HepG2 (cell line): ENCODE results near the gene C14orf93. TPM values are rescaled to one million over a fixed set of nuclear protein-coding genes. Genes with fewer than 3 reads are reported as not detected.
A peak's percentile ranks its signal among the peaks of the same experiment; 100 is the strongest.

ENCODE experiments used
- CENPBD1 ChIP-seq: sonication (generic); formaldehyde crosslinking; IDR thresholded peaks from 2 replicates; pipeline ENCODE4 v1.8.0; 2022; ENCODE audit warnings: missing genetic modification reagents, low read depth, mild to moderate bottlenecking, borderline replicate concordance
- DNMT1 ChIP-seq: sonication (generic); formaldehyde crosslinking; IDR thresholded peaks from 2 replicates; pipeline ENCODE4 v1.5.1; 2020; ENCODE audit warnings: mild to moderate bottlenecking, missing genetic modification reagents
- EZH2 ChIP-seq: conservative IDR thresholded peaks from 2 replicates; pipeline ENCODE4 v1.6.1; 2012; ENCODE audit warnings: mild to moderate bottlenecking, low read depth, low read length, moderate library complexity
- FOSL2 ChIP-seq: sonication (generic); formaldehyde crosslinking; IDR thresholded peaks from 2 replicates; pipeline ENCODE4 v1.4.0; 2020; ENCODE audit warnings: missing genetic modification reagents
- FOXO4 ChIP-seq: sonication (generic); formaldehyde crosslinking; conservative IDR thresholded peaks from 2 replicates; pipeline ENCODE4 v1.8.1; 2023; ENCODE audit warnings: missing genetic modification reagents
- IKZF5 ChIP-seq: IDR thresholded peaks from 2 replicates; pipeline ENCODE4 v1.6.1; 2018; ENCODE audit warnings: missing genetic modification reagents, mild to moderate bottlenecking, missing compliant biosample characterization
- MBNL3 ChIP-seq: fragments of 250-450 bp; sonication (Bioruptor Pico); conservative IDR thresholded peaks from 2 replicates; pipeline ENCODE4 v1.8.0; 2022; ENCODE audit warnings: mild to moderate bottlenecking, inconsistent platforms
- NR1H2 ChIP-seq: sonication (generic); formaldehyde crosslinking; IDR thresholded peaks from 2 replicates; pipeline ENCODE4 v1.8.1; 2022; ENCODE audit warnings: low read depth, missing genetic modification reagents, borderline replicate concordance
- RBAK ChIP-seq: sonication (generic); formaldehyde crosslinking; IDR thresholded peaks from 2 replicates; pipeline ENCODE4 v1.5.1; 2020; ENCODE audit warnings: mild to moderate bottlenecking, missing genetic modification reagents
- SNAPC4 ChIP-seq: sonication (generic); formaldehyde crosslinking; IDR thresholded peaks from 2 replicates; pipeline ENCODE4 v1.4.0; 2020; ENCODE audit warnings: mild to moderate bottlenecking, missing genetic modification reagents
- SRSF9 ChIP-seq: fragments of 200-400 bp; formaldehyde crosslinking; IDR thresholded peaks from 2 replicates; pipeline ENCODE4 v1.6.1; 2018; ENCODE audit warnings: borderline replicate concordance, mild to moderate bottlenecking, low read depth, low read length; ENCODE audit not compliant: insufficient read depth, poor library complexity, severe bottlenecking
- TRIM22 ChIP-seq: fragments of 450-650 bp; IDR thresholded peaks from 2 replicates; pipeline ENCODE4 v1.6.1; 2017
- TSC22D2 ChIP-seq: sonication (generic); formaldehyde crosslinking; IDR thresholded peaks from 2 replicates; pipeline ENCODE4 v1.5.1; 2020; ENCODE audit warnings: missing genetic modification reagents, mild to moderate bottlenecking, borderline replicate concordance
- ZBTB38 ChIP-seq: sonication (generic); formaldehyde crosslinking; IDR thresholded peaks from 2 replicates; pipeline ENCODE4 v1.5.1; 2020; ENCODE audit warnings: mild to moderate bottlenecking, missing genetic modification reagents
- ZBTB7B ChIP-seq: sonication (generic); formaldehyde crosslinking; IDR thresholded peaks from 2 replicates; pipeline ENCODE4 v1.4.0; 2020; ENCODE audit warnings: missing genetic modification reagents
- ZNF343 ChIP-seq: sonication (generic); formaldehyde crosslinking; IDR thresholded peaks from 2 replicates; pipeline ENCODE4 v1.4.0; 2020; ENCODE audit warnings: mild to moderate bottlenecking, missing genetic modification reagents
- ZNF550 ChIP-seq: sonication (generic); formaldehyde crosslinking; IDR thresholded peaks from 2 replicates; pipeline ENCODE4 v1.4.0; 2020; ENCODE audit warnings: mild to moderate bottlenecking, missing genetic modification reagents, borderline replicate concordance
- ZNF761 ChIP-seq: sonication (generic); formaldehyde crosslinking; conservative IDR thresholded peaks from 2 replicates; pipeline ENCODE4 v1.4.0; 2020; ENCODE audit warnings: mild to moderate bottlenecking, missing genetic modification reagents
- ZNF782 ChIP-seq: sonication (generic); formaldehyde crosslinking; IDR thresholded peaks from 2 replicates; pipeline ENCODE4 v1.4.0; 2020; ENCODE audit warnings: missing genetic modification reagents, mild to moderate bottlenecking, borderline replicate concordance
- ZSCAN20 ChIP-seq: sonication (generic); formaldehyde crosslinking; IDR thresholded peaks from 2 replicates; pipeline ENCODE4 v1.4.0; 2020; ENCODE audit warnings: missing genetic modification reagents, mild to moderate bottlenecking, borderline replicate concordance
- polyA plus RNA-seq, 8 experiments: library from polyadenylated mRNA; depleted of rRNA in 3 of 8; stranded (reverse) in 7 of 8; unstranded in 1 of 8; fragments of >200 nt; fragmentation: Illumina TruSeq in 4 of 8; extraction: Trizol in 4 of 8; gene quantifications; 2 replicates each; pipeline versions ENCODE4 v1.2.1 to v1.2.3, GENCODE V29; 2011 to 2016; ENCODE audit warnings: low read depth in 4 of 8, missing spikeins in 1 of 8, mixed read lengths in 1 of 8; ENCODE audit not compliant: insufficient read depth in 1 of 8
- total RNA-seq, 5 experiments: library from RNA; depleted of rRNA; stranded (reverse); fragments of >200 nt; fragmentation: Illumina TruSeq; extraction: Trizol; gene quantifications; 2 replicates each; pipeline ENCODE4 v1.2.3, GENCODE V29; 2016; ENCODE audit warnings: low read depth in 1 of 5

The C14orf93 gene
- total and polyA plus RNA-seq, 2 of the 13 experiments (the other 11 are each of a cell fraction or from before 2014, with no cell fraction given): 11.4 to 22.5 TPM

- no peak for TF ChIP-seq SNAPC4 (CRISPR knock-in tag)
- TF ChIP-seq ZNF550 (CRISPR knock-in tag): 0 out of 2 replicates have a peak, but pooled peaks have one; percentile 84
- no peak for TF ChIP-seq ZBTB38 (CRISPR knock-in tag)
- peak; percentile 29; the same call in 1 of the 2 replicates for TF ChIP-seq FOSL2
- no peak for TF ChIP-seq RBAK (CRISPR knock-in tag)
- no peak for TF ChIP-seq TRIM22
- no peak for TF ChIP-seq FOXO4 (CRISPR knock-in tag)
- peak; percentile 28; the same call in 1 of the 2 replicates for TF ChIP-seq IKZF5 (CRISPR knock-in tag)
- TF ChIP-seq ZBTB7B (CRISPR knock-in tag): no peak
- peak; percentile 28; the same call in 1 of the 2 replicates for TF ChIP-seq TSC22D2
- TF ChIP-seq ZNF761 (CRISPR knock-in tag): no peak
- no peak for TF ChIP-seq SRSF9
- TF ChIP-seq MBNL3 (CRISPR knock-in tag): no peak
- no peak; the same call in 1 of the 2 replicates for TF ChIP-seq ZNF782 (CRISPR knock-in tag)
- no peak for TF ChIP-seq ZSCAN20
- no peak for TF ChIP-seq ZNF343 (CRISPR knock-in tag)
- no peak for TF ChIP-seq CENPBD1 (CRISPR knock-in tag)
- TF ChIP-seq NR1H2: no peak
- no peak for TF ChIP-seq EZH2
- no peak for TF ChIP-seq DNMT1 (CRISPR knock-in tag)
These were observed 36.5 kb downstream of the C14orf93 start (continued) for GRCh38 chr14:22973217-22974032.
